Measurements from ENCODE around the gene CDH22. TPM values are rescaled to one million over a fixed set of nuclear protein-coding genes. Genes with fewer than 3 reads are reported as not detected.

CDH22 gene
- total and polyA plus RNA-seq, 4 donors = 0.03 to 0.25 (median 0.09) TPM

GRCh38 chr20:46264391-46265266 is 43.7 kb downstream of the CDH22 start:
- no peaks in the 10 kb centered on the region for H3K4me1 ChIP-seq (ENCODE audit: control insufficient read depth in 5 of 5, insufficient read depth in 5 of 5, low read length in 5 of 5)
- H3K36me3 ChIP-seq (ENCODE audit: control insufficient read depth in 4 of 4, insufficient read depth in 4 of 4, low read length in 4 of 4) = no peaks in the 10 kb centered on the region
- H3K9me3 ChIP-seq (ENCODE audit: control insufficient read depth in 4 of 4, insufficient read depth in 3 of 4, low read length in 3 of 4) = peaks cover 0 to 2% (median 0%) of the 10 kb centered on the region in 4 donors
- ATAC-seq (ENCODE audit: insufficient read depth, low FRiP score) (no peak), DNase-seq (no peak)
- no peak for TF ChIP-seq CTCF (IDR thresholded peaks at IDR 0.05; ENCODE audit: control extremely low read depth, extremely low read depth)
- H3K27me3 ChIP-seq (ENCODE audit: control insufficient read depth in 3 of 3, insufficient read depth in 3 of 3, low read length in 2 of 3) = peaks cover 0 to 26% (median 0%) of the 10 kb centered on the region in 3 donors
- H3K9ac ChIP-seq (ENCODE audit: insufficient read depth in 1 of 2, low read length in 2 of 2) = no peak overlapping the region
- 78 to 82% methylated on average over 26 of the region's 26 CpGs for WGBS, 2 donors
- H3K27ac ChIP-seq (ENCODE audit: low read depth in 1 of 2, low read length in 1 of 2) = no peak overlapping the region
- no peak overlapping the region for H3K4me3 ChIP-seq

- ATAC-seq (ENCODE audit: insufficient read depth, low FRiP score) (no peak), DNase-seq (no peak)
- H3K4me1 ChIP-seq (ENCODE audit: control insufficient read depth in 5 of 5, insufficient read depth in 5 of 5, low read length in 5 of 5) = no peaks in the 10 kb centered on the region
- H3K9ac ChIP-seq (ENCODE audit: insufficient read depth in 1 of 2, low read length in 2 of 2) = no peak overlapping the region
- TF ChIP-seq CTCF (IDR thresholded peaks at IDR 0.05; ENCODE audit: control extremely low read depth, extremely low read depth) = no peak
- 74 to 75% methylated on average over 12 of the region's 12 CpGs for WGBS, 2 donors
- H3K4me3 ChIP-seq = no peak overlapping the region
- no peak overlapping the region for H3K27ac ChIP-seq (ENCODE audit: low read depth in 1 of 2, low read length in 1 of 2)
- H3K36me3 ChIP-seq (ENCODE audit: control insufficient read depth in 4 of 4, insufficient read depth in 4 of 4, low read length in 4 of 4) = no peaks in the 10 kb centered on the region
- peaks cover 0 to 16% (median 2%) of the 10 kb centered on the region in 3 donors for H3K27me3 ChIP-seq (ENCODE audit: control insufficient read depth in 3 of 3, insufficient read depth in 3 of 3, low read length in 2 of 3)
- H3K9me3 ChIP-seq (ENCODE audit: control insufficient read depth in 4 of 4, insufficient read depth in 3 of 4, low read length in 3 of 4) = peaks cover 0 to 2% (median 0%) of the 10 kb centered on the region in 4 donors
Measured at GRCh38 chr20:46261456-46262253, 46.6 kb downstream of the CDH22 start.

- Histone ChIP-seq H3K4me1 (ENCODE audit: control insufficient read depth in 5 of 5, insufficient read depth in 5 of 5, low read length in 5 of 5) (no peaks in the 10 kb centered on the region), H3K27me3 (ENCODE audit: control insufficient read depth in 3 of 3, insufficient read depth in 3 of 3, low read length in 2 of 3) (peaks cover 2 to 19% (median 5%) of the 10 kb centered on the region in 3 donors)
Measured at GRCh38 chr20:46260936-46261454, 47.3 kb downstream of the CDH22 start.

More at GRCh38 chr20:46260936-46261454, 47.3 kb downstream of the CDH22 start:
- no peak for TF ChIP-seq CTCF (IDR thresholded peaks at IDR 0.05; ENCODE audit: control extremely low read depth, extremely low read depth)
- DNase-seq (no peak), ATAC-seq (ENCODE audit: insufficient read depth, low FRiP score) (no peak)
- H3K36me3 ChIP-seq (ENCODE audit: control insufficient read depth in 4 of 4, insufficient read depth in 4 of 4, low read length in 4 of 4) = no peaks in the 10 kb centered on the region
- H3K9me3 ChIP-seq (ENCODE audit: control insufficient read depth in 4 of 4, insufficient read depth in 3 of 4, low read length in 3 of 4) = peaks cover 0 to 2% (median 0%) of the 10 kb centered on the region in 4 donors
- H3K4me3 ChIP-seq = no peak overlapping the region
- 60 to 74% methylated on average over 1 of the region's 1 CpG for WGBS, 2 donors
- H3K27ac ChIP-seq (ENCODE audit: low read depth in 1 of 2, low read length in 1 of 2) = no peak overlapping the region
- no peak overlapping the region for H3K9ac ChIP-seq (ENCODE audit: insufficient read depth in 1 of 2, low read length in 2 of 2)

Measured in lung (tissue), 12 donors.